GM12878 (cell line): ENCODE results near the gene ATP6V0C. TPM values are rescaled to one million over a fixed set of nuclear protein-coding genes. Genes with fewer than 3 reads are reported as not detected.

Experiments
- ATAC-seq: fragments of 200-7000 bp; cut with Tn5 transposase; 3 replicates; pipeline ENCODE4 v1.9.1; 2020; ENCODE audit warnings: mild to moderate bottlenecking, moderate library complexity
- BruUV-seq: library from RNA; stranded (reverse); fragments of 400-500 nt; replicated peaks from 2 replicates; lab custom pipeline; 2021; lab: Mats Ljungman, UMichigan
- CTCF ChIA-PET: fragments of 300-600 bp; sonication (Branson Sonifier 250); formaldehyde crosslinking; extraction: SDS; loops from one replicate; lab custom pipeline; 2021; ENCODE audit warnings: inconsistent platforms; lab: Yijun Ruan, JAX
- POLR2A ChIA-PET: fragments of 350-600 bp; formaldehyde crosslinking; extraction: SDS; loops from one replicate; lab custom pipeline; 2021; ENCODE audit warnings: inconsistent platforms; lab: Charles Lee
- RAD21 ChIA-PET: fragments of 300-600 bp; sonication (Branson Sonifier 250); formaldehyde crosslinking; loops from one replicate; lab custom pipeline; 2023; ENCODE audit warnings: antibody characterized with exemption; ENCODE audit not compliant: unreplicated experiment; lab: Charles Lee
- SMC1A ChIA-PET: fragments of 300-600 bp; sonication (Branson Sonifier 250); formaldehyde crosslinking; loops from one replicate; lab custom pipeline; 2023; ENCODE audit not compliant: unreplicated experiment, uncharacterized antibody; lab: Charles Lee
- DNase-seq: peaks from one replicate; pipeline ENCODE4 v3.0.0-alpha.2; 2011; ENCODE audit warnings: low read depth, low spot score
- FAIRE-seq: peaks from 3 replicates; lab custom pipeline; 2011; peaks lifted over from hg19 to GRCh38; lab: Jason Lieb, UNC
- H2AFZ ChIP-seq: 2 replicates; pipeline ENCODE4 v1.6.0; 2011; ENCODE audit warnings: low read depth, low read length, control low read depth; ENCODE audit not compliant: control insufficient read depth
- H3K27ac ChIP-seq: 2 replicates; pipeline ENCODE4 v1.5.1; 2011; ENCODE audit warnings: control low read depth; ENCODE audit not compliant: control insufficient read depth, insufficient read depth
- H3K27me3 ChIP-seq, 2 experiments: replicated peaks in 1 of 2; 2 replicates each; pipeline versions ENCODE4 v1.6.0 to v1.6.1; 2011; ENCODE audit warnings: low read length in 1 of 2; ENCODE audit not compliant: control insufficient read depth in 2 of 2, insufficient read depth in 2 of 2
- H3K36me3 ChIP-seq, 2 experiments: 2 replicates each; pipeline ENCODE4 v1.5.1; 2011; ENCODE audit warnings: low read length in 1 of 2; ENCODE audit not compliant: control insufficient read depth in 2 of 2, insufficient read depth in 2 of 2
- H3K4me1 ChIP-seq: 2 replicates; pipeline ENCODE4 v1.6.1; 2011; ENCODE audit warnings: mild to moderate bottlenecking, low read length, moderate library complexity, mixed read lengths; ENCODE audit not compliant: control insufficient read depth, insufficient read depth
- H3K4me2 ChIP-seq: 2 replicates; pipeline ENCODE4 v1.6.0; 2011; ENCODE audit warnings: control low read depth; ENCODE audit not compliant: control insufficient read depth, insufficient read depth
- H3K4me3 ChIP-seq: fragments of 200-600 bp; sonication (generic); 2 replicates; pipeline ENCODE4 v1.5.1; 2016
- H3K79me2 ChIP-seq: 2 replicates; pipeline ENCODE4 v1.6.0; 2011; ENCODE audit warnings: low read length; ENCODE audit not compliant: control insufficient read depth, insufficient read depth
- H3K9ac ChIP-seq: 2 replicates; pipeline ENCODE4 v1.8.0; 2011; ENCODE audit warnings: low read length, control low read depth, mixed read lengths; ENCODE audit not compliant: control insufficient read depth, insufficient read depth
- H3K9me3 ChIP-seq: replicated peaks from 3 replicates; pipeline ENCODE4 v1.5.1; 2011; ENCODE audit warnings: mild to moderate bottlenecking, low read length; ENCODE audit not compliant: control insufficient read depth, insufficient read depth
- H4K20me1 ChIP-seq: 2 replicates; pipeline ENCODE4 v1.6.0; 2011; ENCODE audit not compliant: control insufficient read depth, insufficient read depth
- CBFB ChIP-seq: IDR thresholded peaks from 2 replicates; pipeline ENCODE4 v1.6.1; 2016; ENCODE audit warnings: antibody characterized with exemption, low read depth
- CBX3 ChIP-seq: fragments of 200-600 bp; sonication (generic); IDR thresholded peaks from 2 replicates; pipeline ENCODE4 v1.6.1; 2016; ENCODE audit warnings: low read depth, borderline replicate concordance
- EP300 ChIP-seq, 2 experiments: fragments of 150-350 bp in 1 of 2; IDR thresholded peaks; 2 replicates each; pipeline ENCODE4 v1.6.1; 2011 to 2012; ENCODE audit warnings: low read depth in 2 of 2, low read length in 2 of 2, borderline replicate concordance in 1 of 2, improper control_type of control experiment in 1 of 2, inconsistent platforms in 1 of 2; ENCODE audit not compliant: control insufficient read depth in 1 of 2
- FOXM1 ChIP-seq: IDR thresholded peaks from 2 replicates; pipeline ENCODE4 v1.6.1; 2012; ENCODE audit warnings: low read depth, mild to moderate bottlenecking, inconsistent platforms, low read length, moderate library complexity
- GABPA ChIP-seq: IDR thresholded peaks from 2 replicates; pipeline ENCODE4 v1.6.1; 2014; ENCODE audit warnings: antibody characterized with exemption, low read depth, mild to moderate bottlenecking, inconsistent platforms
- MXI1 ChIP-seq: fragments of 150-350 bp; IDR thresholded peaks from 2 replicates; pipeline ENCODE4 v1.6.1; 2011; ENCODE audit warnings: low read depth, mild to moderate bottlenecking, inconsistent platforms, low read length, improper control_type of control experiment
- NFIC ChIP-seq: IDR thresholded peaks from 2 replicates; pipeline ENCODE4 v1.6.1; 2012; ENCODE audit warnings: low read depth, mild to moderate bottlenecking, inconsistent platforms, low read length, moderate library complexity
- PKNOX1 ChIP-seq: fragments of 450-650 bp; IDR thresholded peaks from 2 replicates; pipeline ENCODE4 v1.6.1; 2016; ENCODE audit warnings: mild to moderate bottlenecking
- POLR2AphosphoS2 ChIP-seq: IDR thresholded peaks from 2 replicates; pipeline ENCODE4 v1.6.1; 2011; ENCODE audit warnings: low read depth, mild to moderate bottlenecking, low read length, improper control_type of control experiment, moderate library complexity
- SIN3A ChIP-seq: IDR thresholded peaks from 2 replicates; pipeline ENCODE4 v1.6.1; 2012; ENCODE audit warnings: low read depth, low read length, improper control_type of control experiment
- ZNF217 ChIP-seq: fragments of 450-650 bp; IDR thresholded peaks from 2 replicates; pipeline ENCODE4 v1.6.1; 2017; ENCODE audit warnings: antibody characterized with exemption, mild to moderate bottlenecking
- WGBS: methylation state at CpG from one replicate; pipeline ENCODE4 v1.1.6; 2016; ENCODE audit warnings: low lambda C conversion rate; ENCODE audit not compliant: insufficient replicate concordance, insufficient coverage; ENCODE audit errors: missing lambda C conversion rate; 5-methylcytosine and 5-hydroxymethylcytosine counted together
- in situ Hi-C: fragments of 300-500 bp; cut with MboI; formaldehyde crosslinking; loops from 9 replicates; pipeline ENCODE4 v1.14.3; 2018; ENCODE audit warnings: mixed read lengths
- intact Hi-C: fragments of 100-400 bp; cut with micrococcal nuclease; formaldehyde crosslinking; loops from one replicate; pipeline ENCODE4 v1.14.2; 2022; ENCODE audit not compliant: unreplicated experiment
- polyA plus RNA-seq, 11 experiments: library from polyadenylated mRNA; depleted of rRNA in 4 of 11; unstranded in 6 of 11; stranded (reverse) in 5 of 11; fragments of >200 nt; fragmentation: Nextera tagmentation in 4 of 11; fragmentation: Illumina TruSeq in 1 of 11; extraction: Ambion mirVana in 4 of 11; extraction: Trizol in 1 of 11; gene quantifications; 1 replicate in 1 of 11; 2 replicates in 10 of 11; pipeline versions ENCODE4 v1.2.1 to v1.2.3, GENCODE V29; 2011 to 2016; ENCODE audit warnings: inconsistent platforms in 2 of 11, missing spikeins in 2 of 11, low read depth in 1 of 11
- total RNA-seq, 4 experiments: library from RNA; depleted of rRNA in 3 of 4; stranded (reverse); fragments of >200 nt in 3 of 4; fragmentation: Illumina TruSeq in 1 of 4; extraction: Trizol in 1 of 4; gene quantifications; 2 replicates each; pipeline versions ENCODE4 v1.2.1 to v1.2.3, GENCODE V29; 2013 to 2021
- TF ChIP-seq, protein P1 (sequence below): IDR thresholded peaks from 2 replicates; pipeline ENCODE4 v1.6.1; 2011; ENCODE audit warnings: mild to moderate bottlenecking, low read depth, low read length, moderate library complexity; ENCODE audit not compliant: insufficient replicate concordance

ATP6V0C gene
- total and polyA plus RNA-seq, 10 of the 15 experiments (the other 5 are each of a cell fraction or from before 2014, with no cell fraction given) = 2.4 to 135 (median 18.4) TPM

DNA sequence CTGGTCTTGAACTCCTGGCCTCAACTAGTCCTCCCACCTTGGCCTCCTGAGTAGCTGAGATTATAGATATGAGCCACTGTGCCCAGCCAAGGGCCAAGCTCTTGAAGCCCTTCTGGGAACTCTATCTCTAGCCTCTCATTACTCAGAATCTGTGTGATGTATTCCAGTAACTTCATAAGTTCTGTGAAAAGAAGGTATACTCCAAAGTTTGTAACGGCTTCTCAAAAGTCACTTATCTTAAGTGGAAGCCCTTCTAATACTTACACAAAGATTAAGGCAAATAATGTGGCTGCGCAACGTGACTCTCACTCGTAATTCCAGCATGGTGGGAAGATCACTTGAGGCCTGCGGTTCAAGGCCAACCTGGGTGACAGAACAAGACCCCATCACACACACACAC, 19.1 kb upstream of the ATP6V0C start:
- ChIA-PET POLR2A (no interaction called here), CTCF (interaction anchor here (1.1 kb wide), 1 partner anchor 11 kb away, joined by 3 read pairs; no protein-coding TSS in a partner anchor)
- H3K4me2 ChIP-seq = no peak overlapping the region
- no peak overlapping the region for H3K27ac ChIP-seq
- no TSS peak for BruUV-seq
- TF ChIP-seq PKNOX1 = no peak
- TF ChIP-seq, all 136 proteins: peak for 0
- SMC1A ChIA-PET = no interaction called here
- H3K27me3 ChIP-seq = no peaks in the 10 kb centered on the region
- H3K4me3 ChIP-seq = no peak overlapping the region
- no peak overlapping the region for H2AFZ ChIP-seq
- intact Hi-C loops = no loop called here
- ATAC-seq (no peak), DNase-seq (no peak), FAIRE-seq (no peak)
- H3K4me1 ChIP-seq = no peaks in the 10 kb centered on the region
- H3K36me3 ChIP-seq = peaks cover 0 to 11% of the 10 kb centered on the region in 2 experiments; a peak in 2 of 4 replicates
- no peaks in the 10 kb centered on the region for H3K9me3 ChIP-seq
- no peaks in the 10 kb centered on the region for H3K79me2 ChIP-seq
- in situ Hi-C loops = loop anchor here (5.0 to 10.0 kb wide), 2 partner anchors 157 to 480 kb away; partner anchors contain the start of gene NPW
- RAD21 ChIA-PET = interaction anchor here (0.7 kb wide), 1 partner anchor 156 kb away, joined by 3 read pairs; no protein-coding TSS in a partner anchor
- 79% methylated on average over 5 of the region's 5 CpGs for WGBS
- no peak overlapping the region for H3K9ac ChIP-seq
- no peaks in the 10 kb centered on the region for H4K20me1 ChIP-seq

DNA sequence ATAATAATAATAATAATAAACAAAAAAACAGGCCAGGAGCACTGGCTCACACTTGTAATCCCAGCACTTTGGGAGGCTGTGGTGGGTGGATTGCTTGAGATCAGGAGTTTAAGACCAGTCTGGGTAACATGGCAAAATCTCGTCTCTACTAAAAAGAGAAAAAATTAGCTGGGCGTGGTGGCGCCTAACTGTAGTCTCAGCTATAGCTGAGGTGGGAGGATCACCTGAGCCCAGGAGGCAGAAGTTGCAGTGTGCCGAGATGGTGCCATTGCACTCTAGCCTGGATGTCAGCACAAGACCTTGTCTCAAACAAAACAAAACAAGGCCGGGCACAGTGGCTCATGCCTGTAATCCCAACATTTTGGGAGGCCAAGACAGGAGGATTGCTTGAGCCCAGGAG, 18.7 kb upstream of the ATP6V0C start:
- ChIA-PET CTCF (interaction anchor here (1.1 kb wide), 1 partner anchor 10 kb away, joined by 3 read pairs; no protein-coding TSS in a partner anchor), POLR2A (no interaction called here), SMC1A (no interaction called here), RAD21 (interaction anchor here (0.7 kb wide), 1 partner anchor 157 kb away, joined by 3 read pairs; no protein-coding TSS in a partner anchor)
- Histone ChIP-seq H3K9ac (no peak overlapping the region), H3K9me3 (no peaks in the 10 kb centered on the region), H2AFZ (no peak overlapping the region), H3K79me2 (no peaks in the 10 kb centered on the region), H3K4me3 (no peak overlapping the region), H4K20me1 (no peaks in the 10 kb centered on the region), H3K27me3 (no peaks in the 10 kb centered on the region), H3K27ac (no peak overlapping the region), H3K36me3 (peaks cover 0 to 11% of the 10 kb centered on the region in 2 experiments; a peak in 2 of 4 replicates), H3K4me2 (no peak overlapping the region), H3K4me1 (no peaks in the 10 kb centered on the region)
- 78% methylated on average over 5 of the region's 5 CpGs for whole genome bisulfite sequencing
- in situ Hi-C loops = loop anchor here (5.0 to 10.0 kb wide), 2 partner anchors 158 to 480 kb away; partner anchors contain the start of gene NPW
- BruUV-seq = no TSS peak
- intact Hi-C loops = no loop called here
- ATAC-seq = no peak
- no peak for FAIRE-seq
- DNase-seq = no peak
- TF ChIP-seq MXI1 (no peak), CBFB (no peak), GABPA (no peak), ZNF217 (no peak), FOXM1 (no peak), CBX3 (no peak), NFIC (no peak), EP300 (IDR thresholded peaks at IDR 0.05; ENCODE audit: borderline replicate concordance in 1 of 2, control insufficient read depth in 1 of 2, low read depth in 2 of 2, low read length in 2 of 2) (no peak), SIN3A (no peak), POLR2AphosphoS2 (no peak)
- TF ChIP-seq, protein P1, sequence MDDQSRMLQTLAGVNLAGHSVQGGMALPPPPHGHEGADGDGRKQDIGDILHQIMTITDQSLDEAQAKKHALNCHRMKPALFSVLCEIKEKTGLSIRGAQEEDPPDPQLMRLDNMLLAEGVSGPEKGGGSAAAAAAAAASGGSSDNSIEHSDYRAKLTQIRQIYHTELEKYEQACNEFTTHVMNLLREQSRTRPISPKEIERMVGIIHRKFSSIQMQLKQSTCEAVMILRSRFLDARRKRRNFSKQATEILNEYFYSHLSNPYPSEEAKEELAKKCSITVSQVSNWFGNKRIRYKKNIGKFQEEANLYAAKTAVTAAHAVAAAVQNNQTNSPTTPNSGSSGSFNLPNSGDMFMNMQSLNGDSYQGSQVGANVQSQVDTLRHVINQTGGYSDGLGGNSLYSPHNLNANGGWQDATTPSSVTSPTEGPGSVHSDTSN = no peak
